Adrenal gland (tissue), 12 donors: ENCODE measurements around the gene SMG6. TPM values are rescaled to one million over a fixed set of nuclear protein-coding genes. Genes with fewer than 3 reads are reported as not detected.

Experiments
- DNase-seq, 7 donors: peaks; one replicate each; pipeline ENCODE4 v3.0.0-alpha.2; 2019 to 2020
- H3K27ac ChIP-seq, 5 donors: fragments of 200-600 bp; sonication (generic) in 4 of 5; 1 replicate in 3 of 5; 2 replicates in 2 of 5; pipeline versions ENCODE4 v1.5.1 to v1.8.0; 2016 to 2020; ENCODE audit warnings: mild to moderate bottlenecking in 1 of 5
- H3K27me3 ChIP-seq: fragments of 200-600 bp; 2 replicates; pipeline ENCODE4 v1.8.0; 2021
- H3K36me3 ChIP-seq, 2 donors: fragments of 200-600 bp; replicated peaks in 1 of 2; 1 replicate in 1 of 2; 2 replicates in 1 of 2; pipeline versions ENCODE4 v1.5.1 to v1.8.0; 2018 to 2022
- H3K4me1 ChIP-seq, 2 donors: fragments of 200-600 bp; replicated peaks in 1 of 2; 1 replicate in 1 of 2; 2 replicates in 1 of 2; pipeline versions ENCODE4 v1.5.1 to v1.8.0; 2018 to 2021
- H3K4me3 ChIP-seq, 4 donors: fragments of 200-600 bp; sonication (generic) in 3 of 4; one replicate each; pipeline ENCODE4 v1.5.1; 2016 to 2018
- H3K9me3 ChIP-seq, 3 donors: fragments of 200-600 bp; sonication (generic) in 1 of 3; replicated peaks in 1 of 3; 1 replicate in 2 of 3; 2 replicates in 1 of 3; pipeline versions ENCODE4 v1.5.1 to v1.8.0; 2016 to 2021
- POLR2A ChIP-seq, 2 donors: fragments of 450-650 bp; IDR thresholded peaks; one replicate each; pipeline ENCODE4 v1.6.1; 2017; ENCODE audit warnings: antibody characterized with exemption in 2 of 2, mild to moderate bottlenecking in 2 of 2, moderate library complexity in 1 of 2
- WGBS, 4 donors: extraction: QIAGEN DNeasy Blood & Tissue Kit in 2 of 4; methylation state at CpG; one replicate each; pipeline versions ENCODE4 v1.1.5 to v1.1.7; 2013 to 2017; 5-methylcytosine and 5-hydroxymethylcytosine counted together
- intact Hi-C, 2 donors: fragments of 100-400 bp; cut with DNase I; formaldehyde crosslinking; loops; one replicate each; pipeline versions ENCODE4 v1.14.1 to v1.15.0; 2022 to 2023
- polyA plus RNA-seq, 3 donors: library from polyadenylated mRNA; stranded (reverse); fragments of 200-250 nt in 2 of 3; fragments of 350-450 nt in 1 of 3; fragmentation: Illumina TruSeq in 1 of 3; extraction: RNeasy Lipid Tissue Mini Kit (QIAGEN cat#74804) in 1 of 3; gene quantifications; one replicate each; pipeline ENCODE4 v1.2.3, GENCODE V29; 2013 to 2014
- total RNA-seq, 9 donors: library from RNA; depleted of rRNA in 4 of 9; stranded (reverse); fragments of >200 nt in 4 of 9; fragments of 120-200 nt in 1 of 9; fragmentation: NEBNext Ultra II Directional in 1 of 9; extraction: Animal tissue kit (Norgen Biotek cat#: 25700) in 1 of 9; gene quantifications; one replicate each; pipeline versions ENCODE4 v1.1.0 to v1.2.4, GENCODE V29; 2013 to 2023
- TF ChIP-seq, protein P1 (sequence below), 6 experiments: fragments of 450-650 bp in 4 of 6; fragments of 200-600 bp in 2 of 6; sonication (generic) in 1 of 6; IDR thresholded peaks; 1 replicate in 5 of 6; 2 replicates in 1 of 6; pipeline versions ENCODE4 v1.5.1 to v1.8.0; 2016 to 2021; ENCODE audit warnings: antibody characterized with exemption in 6 of 6, mild to moderate bottlenecking in 2 of 6, moderate library complexity in 1 of 6
- donor health status: healthy with polysubstance abuse.
- donor health status: Bipolar disorder and iron deficiency.
- donor health status: DM: yes; HTN: yes; CAD: no.
- donor health status: DM: no; HTN: no; CAD: no.
- donor health status: DM: no; HTN: no; CAD: no.
- donor health status: DM: yes; HTN: yes; CAD: no.

SMG6 gene
- total and polyA plus RNA-seq, 12 donors: 15.9 to 85.1 (median 44.0) TPM

DNA sequence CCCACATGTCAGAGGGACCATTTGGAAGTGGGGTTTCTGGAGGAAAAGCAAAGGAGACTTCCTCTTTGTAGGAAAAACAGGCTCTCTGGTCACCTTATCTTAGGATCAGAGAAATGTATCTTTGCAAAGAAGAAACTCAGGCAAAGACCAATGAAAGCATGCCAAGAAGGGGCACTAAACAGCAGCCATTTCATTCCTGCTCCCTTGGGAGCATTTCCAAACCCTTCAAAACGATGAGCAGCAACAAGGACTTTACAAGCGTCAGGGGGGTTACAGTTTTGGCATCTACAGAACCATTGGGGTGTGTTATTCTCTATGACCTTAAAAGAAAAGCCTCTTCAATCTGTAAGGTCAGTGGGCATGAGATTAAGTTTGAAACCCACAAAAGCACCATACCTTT lies 122.8 kb downstream of the SMG6 start:
- Histone ChIP-seq H3K4me3 (no peak overlapping the region), H3K27me3 (no peaks in the 10 kb centered on the region), H3K36me3 (peaks cover 0 to 5% of the 10 kb centered on the region in 2 donors), H3K9me3 (no peaks in the 10 kb centered on the region), H3K4me1 (peaks cover 37 to 63% of the 10 kb centered on the region in 2 donors), H3K27ac (peak overlapping the region; percentile 43 to 84 (median 56))
- intact Hi-C loops: no loop called here
- DNase-seq: peak in 1 of 7 donors; percentile 29
- no peak for TF ChIP-seq POLR2A (IDR thresholded peaks at IDR 0.05)
- TF ChIP-seq, protein P1, sequence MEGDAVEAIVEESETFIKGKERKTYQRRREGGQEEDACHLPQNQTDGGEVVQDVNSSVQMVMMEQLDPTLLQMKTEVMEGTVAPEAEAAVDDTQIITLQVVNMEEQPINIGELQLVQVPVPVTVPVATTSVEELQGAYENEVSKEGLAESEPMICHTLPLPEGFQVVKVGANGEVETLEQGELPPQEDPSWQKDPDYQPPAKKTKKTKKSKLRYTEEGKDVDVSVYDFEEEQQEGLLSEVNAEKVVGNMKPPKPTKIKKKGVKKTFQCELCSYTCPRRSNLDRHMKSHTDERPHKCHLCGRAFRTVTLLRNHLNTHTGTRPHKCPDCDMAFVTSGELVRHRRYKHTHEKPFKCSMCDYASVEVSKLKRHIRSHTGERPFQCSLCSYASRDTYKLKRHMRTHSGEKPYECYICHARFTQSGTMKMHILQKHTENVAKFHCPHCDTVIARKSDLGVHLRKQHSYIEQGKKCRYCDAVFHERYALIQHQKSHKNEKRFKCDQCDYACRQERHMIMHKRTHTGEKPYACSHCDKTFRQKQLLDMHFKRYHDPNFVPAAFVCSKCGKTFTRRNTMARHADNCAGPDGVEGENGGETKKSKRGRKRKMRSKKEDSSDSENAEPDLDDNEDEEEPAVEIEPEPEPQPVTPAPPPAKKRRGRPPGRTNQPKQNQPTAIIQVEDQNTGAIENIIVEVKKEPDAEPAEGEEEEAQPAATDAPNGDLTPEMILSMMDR (IDR thresholded peaks at IDR 0.05): no peak
- 43 to 53% (median 48%) methylated on average over 2 of the region's 2 CpGs for WGBS, 4 donors

DNA sequence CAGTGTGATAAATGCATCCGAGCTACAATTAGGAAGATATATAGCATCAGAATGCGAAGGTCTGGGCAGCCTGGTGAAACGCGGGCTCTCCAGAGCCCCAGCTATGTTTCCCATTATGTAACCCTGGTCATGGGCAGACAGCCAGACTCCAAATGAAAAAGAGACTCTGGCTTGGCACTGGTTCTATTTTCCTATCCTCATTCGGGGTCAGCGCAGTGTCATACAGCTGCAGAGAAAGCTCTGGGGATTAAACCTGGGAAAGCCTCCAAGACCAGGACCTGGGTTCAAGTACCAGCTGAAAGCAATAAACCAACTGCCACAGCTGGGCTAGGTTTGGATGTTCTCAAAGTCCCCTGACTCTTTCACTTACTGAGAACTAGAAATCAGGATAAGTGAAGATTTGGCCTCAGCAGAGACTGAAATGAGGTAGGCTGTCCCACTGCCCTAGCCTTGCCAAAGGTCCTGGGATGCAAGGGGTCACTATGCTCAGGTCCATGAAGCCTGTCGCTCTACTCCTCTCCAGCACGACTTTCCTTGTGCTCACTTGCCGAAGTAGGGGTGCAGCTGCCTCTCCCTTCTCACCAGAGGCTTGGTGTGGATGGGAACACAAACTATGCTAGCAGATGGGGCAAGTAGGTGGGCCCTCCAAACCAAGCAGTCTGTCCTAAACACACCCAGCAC lies 123.8 kb downstream of the SMG6 start:
- peak; percentile 93 to 98 (median 95) for DNase-seq

DNA sequence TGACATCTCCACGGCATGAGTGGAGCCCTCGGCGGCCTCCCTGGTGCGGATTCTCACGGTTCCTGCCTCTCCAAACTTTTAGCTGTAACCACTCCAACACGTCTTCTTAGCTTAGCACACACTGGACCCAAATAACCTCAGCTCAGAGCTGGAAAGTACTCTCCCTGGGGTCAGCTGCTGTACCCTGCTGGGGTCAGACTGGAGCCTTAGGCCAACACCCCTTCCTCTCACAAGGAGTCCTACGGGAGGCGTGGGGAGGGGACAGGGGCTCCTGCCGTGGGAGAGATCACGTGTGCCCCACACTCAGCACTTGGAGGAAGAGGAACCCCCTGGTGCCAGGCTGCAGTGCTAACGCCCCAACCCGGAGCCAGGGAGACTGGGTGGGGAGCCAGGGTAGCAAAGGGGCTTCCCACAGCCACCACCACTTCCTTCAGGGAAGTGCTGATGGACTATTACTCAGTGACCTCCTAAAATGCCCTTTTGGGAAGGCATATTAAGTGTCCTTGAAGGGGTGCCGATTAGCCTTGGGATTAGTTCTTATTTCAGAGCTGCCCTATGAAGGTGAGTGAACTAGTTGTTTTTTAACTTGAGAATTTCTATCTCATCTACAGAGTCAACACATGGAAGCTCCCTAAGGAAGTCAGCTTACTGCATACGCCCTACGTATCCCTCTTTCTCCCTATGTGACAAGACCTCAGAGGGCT lies 124.6 kb downstream of the SMG6 start:
- intact Hi-C loops: loop anchor here in 1 of 2 donors (10.0 kb wide), 1 partner anchor 124 kb away; the partner anchor contains the start of gene HIC1
- peak in 4 of 7 donors; percentile 31 to 62 (median 39) for DNase-seq
- 44 to 55% (median 47%) methylated on average over 13 to 15 of the region's 15 CpGs for WGBS, 4 donors
- Histone ChIP-seq H3K27me3 (no peaks in the 10 kb centered on the region), H3K36me3 (no peaks in the 10 kb centered on the region), H3K9me3 (no peaks in the 10 kb centered on the region), H3K4me1 (peaks cover 50 to 81% of the 10 kb centered on the region in 2 donors), H3K4me3 (peak overlapping the region in 1 of 4 donors; percentile 13), H3K27ac (peak overlapping the region; percentile 23 to 94 (median 71))
- no peak for TF ChIP-seq POLR2A (IDR thresholded peaks at IDR 0.05)
- TF ChIP-seq, protein P1 (IDR thresholded peaks at IDR 0.05): no peak

More for the DNA sequence above, 123.8 kb downstream of the SMG6 start:
- TF ChIP-seq, protein P1 (IDR thresholded peaks at IDR 0.05): no peak
- no peak for TF ChIP-seq POLR2A (IDR thresholded peaks at IDR 0.05)
- Histone ChIP-seq H3K9me3 (no peaks in the 10 kb centered on the region), H3K27me3 (no peaks in the 10 kb centered on the region), H3K4me1 (peaks cover 44 to 73% of the 10 kb centered on the region in 2 donors), H3K36me3 (no peaks in the 10 kb centered on the region), H3K4me3 (peak overlapping the region in 1 of 4 donors; percentile 13), H3K27ac (peak overlapping the region; percentile 23 to 94 (median 71))
- intact Hi-C loops: loop anchor here in 1 of 2 donors (10.0 kb wide), 1 partner anchor 125 kb away; the partner anchor contains the start of gene HIC1
- WGBS, 4 donors: 18 to 23% (median 20%) methylated on average over 9 of the region's 9 CpGs

DNA sequence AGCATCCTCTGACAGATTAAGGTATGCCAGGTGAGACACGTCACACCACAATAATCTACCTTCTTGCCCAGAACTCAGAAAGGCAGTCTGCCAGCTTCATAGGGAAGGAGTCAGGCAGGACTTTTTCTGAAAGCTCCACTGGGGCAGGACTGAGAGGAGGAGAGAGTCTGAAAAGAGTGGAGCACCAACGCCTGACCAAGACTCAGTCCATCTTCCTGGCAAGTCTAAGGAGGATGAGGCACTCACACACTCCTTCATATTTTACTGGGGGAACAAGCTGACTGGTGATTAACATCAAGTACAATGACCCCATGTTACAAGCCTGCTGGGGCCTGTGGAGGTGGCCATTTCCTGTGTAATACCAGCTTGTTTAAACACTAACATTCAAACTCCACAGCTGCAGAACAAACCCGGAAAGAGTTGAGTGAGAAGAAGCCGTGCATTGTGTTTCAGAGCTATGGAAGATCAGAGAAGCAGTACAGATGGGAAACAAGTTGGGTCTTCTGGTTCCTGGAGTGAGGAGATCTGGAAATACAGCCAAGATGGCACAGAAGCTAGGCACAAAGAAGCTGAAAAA lies 126.3 kb downstream of the SMG6 start:
- intact Hi-C loops: loop anchor here in 1 of 2 donors (10.0 kb wide), 1 partner anchor 123 kb away; the partner anchor contains the start of gene HIC1
- DNase-seq: peak in 3 of 7 donors; percentile 5 to 52 (median 27)

More for the DNA sequence above, 126.3 kb downstream of the SMG6 start:
- Histone ChIP-seq H3K27me3 (no peaks in the 10 kb centered on the region), H3K9me3 (no peaks in the 10 kb centered on the region), H3K4me1 (peaks cover 65 to 93% of the 10 kb centered on the region in 2 donors), H3K27ac (peak overlapping the region in 2 of 5 donors; percentile 93 to 94), H3K4me3 (no peak overlapping the region), H3K36me3 (no peaks in the 10 kb centered on the region)
- WGBS, 4 donors: 68 to 74% (median 72%) methylated on average over 4 of the region's 4 CpGs
- TF ChIP-seq, protein P1 (IDR thresholded peaks at IDR 0.05): no peak
- TF ChIP-seq POLR2A (IDR thresholded peaks at IDR 0.05): no peak
